Amygdala (tissue), 56 donors: Measurements from ENCODE around the gene PLXNA2.

Source experiments
- DNase-seq, 56 donors: peaks; one replicate each; lab custom pipeline; 2025; lab: John Stamatoyannopoulos, UW

Gene PLXNA2

DNA sequence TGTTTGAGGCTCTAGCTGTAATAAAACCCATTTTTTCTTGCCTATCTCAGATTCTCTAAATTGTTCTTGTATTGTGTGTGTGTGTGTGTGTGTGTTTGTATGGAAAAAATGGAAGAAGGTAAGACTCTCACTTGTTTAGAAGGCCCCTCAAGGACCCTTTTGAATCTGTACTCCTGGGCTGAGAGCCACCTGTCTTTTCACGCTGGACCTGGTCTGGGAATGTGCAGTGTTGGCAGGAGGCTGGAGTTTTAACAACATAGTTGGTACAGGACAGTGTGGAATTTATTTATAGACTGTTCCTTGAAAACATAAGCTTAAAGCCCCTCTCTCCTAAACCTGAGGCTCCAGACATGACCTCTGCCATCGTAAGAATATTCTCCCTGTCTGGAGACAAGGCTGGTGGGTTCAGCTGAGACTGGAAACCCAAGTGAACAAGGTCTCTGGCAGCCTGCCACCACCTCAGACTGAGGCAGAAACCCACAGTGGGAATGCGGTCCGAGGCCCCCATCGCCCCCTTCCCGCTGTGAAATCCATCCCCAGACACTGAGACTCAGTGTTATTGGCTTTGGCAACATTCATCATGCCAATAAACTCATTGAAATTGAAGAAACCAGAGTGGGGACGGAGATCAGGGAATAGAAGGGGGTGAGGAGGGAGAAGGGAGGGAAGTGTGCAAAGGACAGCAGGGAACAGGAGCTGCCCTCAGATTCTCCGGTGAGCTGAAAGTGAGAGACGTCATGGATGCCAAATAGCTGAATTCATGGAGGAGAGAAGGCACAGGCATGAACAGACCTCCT is 24.6 kb upstream of the PLXNA2 start:
- no peak for DNase-seq

DNA sequence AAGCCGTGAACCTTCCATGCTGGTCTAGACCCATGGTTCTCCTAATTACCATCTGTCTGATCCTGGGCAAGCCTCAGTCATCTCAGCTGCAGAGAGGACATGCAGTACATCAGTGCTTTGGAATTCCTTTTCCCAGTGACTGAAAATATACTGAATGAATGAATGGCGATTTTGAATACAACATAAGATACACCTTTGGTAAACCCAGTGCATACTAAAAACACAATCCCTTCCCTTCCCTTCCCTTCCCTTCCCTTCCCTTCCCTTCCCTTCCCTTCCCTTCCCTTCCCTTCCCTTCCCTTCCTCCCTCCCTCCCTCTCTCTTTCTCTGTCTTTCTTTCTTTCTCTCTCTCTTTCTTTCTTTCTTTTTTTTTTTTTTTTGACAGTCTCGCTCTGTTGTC is 21.3 kb upstream of the PLXNA2 start:
- no peak for DNase-seq

GRCh38 chr1:208265122-208265469 is 20.9 kb upstream of the PLXNA2 start:
- DNase-seq: no peak

DNA sequence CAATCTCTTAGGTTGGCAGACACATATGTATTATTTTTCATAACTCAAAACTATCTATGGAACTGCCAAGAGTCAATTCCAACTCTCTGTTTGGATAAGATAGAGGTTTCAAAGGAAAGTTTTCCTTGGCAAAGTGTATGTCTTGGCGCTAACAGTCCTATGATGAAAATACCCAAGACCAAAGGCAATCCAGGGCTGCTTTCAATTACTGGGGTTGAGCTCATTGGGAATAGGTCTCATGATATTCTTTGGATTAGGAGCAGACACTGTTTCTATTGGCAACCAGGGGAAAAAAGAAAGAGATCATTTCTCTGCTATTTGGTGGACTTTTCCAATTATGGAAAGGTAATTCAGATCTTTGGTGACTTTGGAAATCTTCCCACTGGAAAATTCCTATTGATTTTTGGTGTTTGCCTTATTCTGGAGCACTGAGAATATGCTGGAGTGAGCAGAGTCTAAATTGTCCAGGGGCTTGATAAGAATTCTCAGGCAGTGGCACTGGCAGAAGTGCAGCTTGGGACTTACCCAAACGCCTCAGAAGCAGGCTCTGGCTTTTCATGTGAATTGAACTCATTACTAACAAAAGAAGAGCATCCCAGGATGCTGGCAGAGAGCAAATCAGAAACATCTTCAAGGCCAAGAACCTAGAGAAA is 20.4 kb upstream of the PLXNA2 start:
- no peak for DNase-seq

DNA sequence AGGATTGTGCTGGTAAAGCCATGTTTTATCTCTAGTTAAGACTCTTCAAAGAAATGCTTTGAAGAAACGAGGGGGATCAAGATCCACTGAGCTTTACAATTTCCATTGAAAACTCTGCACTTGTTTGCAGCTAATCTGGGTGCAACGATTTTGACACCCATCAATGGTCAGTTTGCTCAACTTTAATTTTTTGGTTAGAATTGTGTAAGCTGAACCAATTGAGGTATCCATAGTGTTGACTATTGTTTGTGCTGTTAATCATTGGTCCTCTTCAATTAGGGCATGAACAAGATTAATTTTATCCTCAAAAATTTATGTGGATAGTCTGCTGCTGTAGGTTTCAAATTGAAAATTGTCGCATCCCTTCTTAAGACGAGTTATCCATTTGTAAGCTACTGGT is 17.7 kb upstream of the PLXNA2 start:
- no peak for DNase-seq

DNA sequence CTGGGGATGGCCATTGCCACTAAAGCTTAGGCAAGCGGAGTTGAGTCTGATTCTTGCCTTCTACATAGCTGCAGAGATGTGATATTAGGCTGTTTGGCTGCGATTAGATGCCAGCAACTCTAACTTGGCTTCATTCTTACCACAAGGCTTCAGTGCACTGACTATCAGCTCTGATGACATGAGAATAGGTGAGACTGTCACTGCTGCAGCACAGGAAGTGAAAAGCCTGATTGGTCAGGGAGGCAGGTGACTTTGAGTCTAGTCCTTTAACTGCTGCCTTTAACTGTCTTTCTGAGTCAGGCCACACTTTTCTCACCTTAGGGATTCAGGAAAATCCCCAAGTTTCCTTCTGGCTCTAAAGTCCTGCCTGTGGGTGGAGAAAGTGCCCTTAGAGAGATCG is 14.1 kb upstream of the PLXNA2 start:
- no peak for DNase-seq

GRCh38 chr1:208257351-208257750 is 13.2 kb upstream of the PLXNA2 start:
- DNase-seq: no peak

GRCh38 chr1:208256556-208256955 is 12.4 kb upstream of the PLXNA2 start:
- DNase-seq: no peak

DNA sequence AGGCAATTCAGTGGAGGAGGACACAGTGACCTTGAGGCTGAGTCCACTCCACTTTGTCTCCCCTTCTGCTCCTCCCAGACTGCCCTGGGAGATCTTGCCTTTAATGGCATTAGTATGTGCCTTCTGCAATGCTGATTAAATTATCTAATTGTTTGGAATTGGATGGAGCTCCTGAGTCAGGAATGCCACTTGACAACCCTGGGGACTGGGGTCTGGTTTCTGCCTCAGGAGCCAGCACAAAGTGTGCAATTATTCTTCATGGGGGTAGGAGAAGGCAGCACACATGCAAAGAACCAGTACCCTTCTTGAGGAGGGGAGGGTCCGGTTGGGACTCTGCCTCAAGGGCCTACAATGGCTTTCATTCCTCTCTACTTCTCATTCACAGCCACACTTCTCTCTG is 11.9 kb upstream of the PLXNA2 start:
- DNase-seq: no peak

DNA sequence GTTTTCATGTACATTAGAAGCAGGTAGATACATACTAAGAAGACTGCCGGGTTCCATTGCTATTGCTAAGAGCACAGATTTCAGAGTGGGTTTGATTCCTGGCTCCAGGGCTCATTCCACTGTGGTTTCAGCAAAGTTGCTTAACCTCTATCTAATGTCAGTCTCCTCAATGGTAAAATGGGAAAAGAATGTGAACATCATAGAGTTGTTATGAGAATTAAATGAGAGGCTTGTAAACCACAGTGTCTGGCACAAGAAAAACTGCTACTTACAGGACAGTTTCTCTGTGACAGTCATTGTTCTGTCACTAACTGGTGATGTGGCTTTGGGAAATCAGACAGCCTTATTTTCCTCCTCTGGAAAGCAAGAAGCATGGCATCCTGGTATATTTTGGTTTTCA is 10.7 kb upstream of the PLXNA2 start:
- no peak for DNase-seq

DNA sequence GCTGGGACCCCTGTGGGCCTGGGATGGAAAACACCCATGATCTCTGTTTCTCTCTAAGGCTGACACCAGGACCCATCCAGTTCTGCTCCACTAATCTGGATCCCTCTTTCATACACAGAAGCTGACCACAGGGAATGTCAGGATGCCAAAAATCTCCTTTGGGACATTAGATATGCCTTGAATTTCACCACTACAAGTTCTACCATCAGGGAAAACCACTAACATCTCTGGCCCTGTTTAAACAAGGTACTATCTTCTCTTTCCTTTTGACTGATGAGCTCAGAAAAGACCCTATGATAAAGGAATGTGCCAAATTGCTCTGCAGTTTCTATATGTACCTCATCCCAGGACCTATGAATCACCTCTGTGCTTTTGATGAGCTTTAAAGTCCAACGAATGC is 10.2 kb upstream of the PLXNA2 start:
- no peak for DNase-seq

DNA sequence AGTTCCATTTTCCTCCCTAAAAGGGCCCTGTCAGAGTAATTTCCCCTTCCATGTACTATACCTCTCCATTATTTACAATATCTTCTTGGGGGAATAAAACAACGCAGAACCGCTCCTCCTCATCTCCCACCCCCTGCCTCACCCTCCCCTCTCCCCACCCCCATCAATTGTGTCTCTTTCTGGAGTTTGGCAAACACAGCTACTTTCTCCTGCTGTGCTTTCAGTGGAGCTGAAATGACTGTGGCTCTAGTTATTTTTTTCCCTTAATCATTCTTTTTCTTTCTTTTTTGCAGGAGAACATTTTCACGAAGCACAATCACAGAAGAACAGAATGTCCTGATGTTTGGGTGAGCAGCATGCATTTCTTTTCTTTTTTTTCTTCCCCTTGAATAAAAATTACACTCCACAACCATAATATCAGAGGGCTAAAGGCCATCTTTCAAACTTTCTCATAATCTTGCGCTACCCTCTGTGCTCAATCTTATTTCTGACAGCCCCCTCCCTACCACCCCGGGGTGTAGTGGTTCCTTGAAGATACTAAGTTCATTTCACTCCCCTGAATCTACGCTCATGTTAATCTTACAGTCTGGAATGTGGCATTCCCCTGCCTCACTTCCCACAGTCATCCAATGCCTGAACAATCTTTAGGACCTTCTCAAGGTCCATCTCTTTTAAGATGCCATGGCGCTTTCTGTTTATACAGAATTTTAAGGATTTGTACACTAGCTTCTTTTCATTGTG is 8.8 kb upstream of the PLXNA2 start:
- no peak for DNase-seq

DNA sequence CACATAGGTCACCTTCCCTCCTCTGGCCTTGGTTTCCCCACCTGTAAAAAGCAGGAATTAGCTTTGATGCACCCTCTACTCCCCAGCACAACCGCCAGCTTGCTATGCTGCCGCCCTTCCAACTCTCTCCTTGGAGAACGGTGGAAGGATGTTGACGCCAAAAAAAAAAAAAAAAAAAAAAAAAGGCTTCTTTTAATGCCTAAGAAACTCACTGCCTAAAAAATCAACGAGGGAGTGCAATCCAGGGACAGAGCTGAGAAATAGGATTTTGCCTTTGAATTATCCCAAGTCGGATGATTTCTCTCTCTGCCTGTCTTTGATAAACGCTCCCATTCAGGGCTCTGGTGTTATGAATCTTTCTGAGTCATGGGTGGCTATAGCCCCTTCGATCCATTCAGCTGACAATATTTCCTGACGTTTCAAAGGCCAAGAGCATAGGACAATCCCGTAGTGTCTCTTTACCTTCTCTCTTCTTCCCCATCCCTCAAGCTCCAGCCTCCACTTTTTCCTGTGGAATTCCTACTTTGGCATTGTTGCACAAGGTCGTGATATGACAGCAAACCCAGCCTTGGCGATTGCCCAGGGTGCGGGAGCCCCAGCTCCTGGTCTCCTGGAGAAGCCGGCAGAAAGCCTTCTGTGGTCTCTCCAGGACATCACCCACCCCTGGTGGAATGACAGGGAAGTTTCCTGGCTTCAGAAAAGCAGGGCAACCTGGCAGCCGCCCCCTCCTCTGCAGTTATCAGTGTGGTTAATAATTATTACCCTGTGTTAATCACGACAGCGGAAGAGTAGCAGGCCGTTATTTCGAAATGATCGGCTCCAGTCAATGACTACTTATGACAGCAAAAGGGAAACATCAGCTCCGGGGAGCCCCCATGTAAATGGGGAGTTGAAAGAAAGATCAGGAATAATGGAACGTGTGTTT is 8.0 kb upstream of the PLXNA2 start:
- DNase-seq: peak in 5 of 56 donors; percentile 16 to 47 (median 25)

DNA sequence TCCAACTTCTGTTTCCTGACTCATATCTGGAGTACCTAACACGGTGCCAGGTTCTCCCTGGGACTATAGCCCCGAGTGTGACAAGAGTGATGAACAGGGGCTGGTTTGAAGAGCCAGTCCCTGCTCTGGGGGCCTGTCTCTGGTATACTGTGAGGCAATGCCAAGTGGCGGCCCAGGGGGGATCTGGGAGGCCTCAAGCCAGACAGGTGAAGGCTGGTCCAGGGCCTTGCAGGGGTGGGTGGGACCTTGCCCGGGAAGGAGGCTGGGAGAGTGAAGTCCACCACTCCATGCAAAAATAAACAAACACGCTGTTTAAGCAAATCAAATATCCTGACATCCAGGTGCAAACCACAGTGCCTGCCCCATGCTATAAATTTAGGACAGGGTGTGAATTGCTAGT is 6.8 kb upstream of the PLXNA2 start:
- DNase-seq: no peak

GRCh38 chr1:208250613-208251012 is 6.4 kb upstream of the PLXNA2 start:
- DNase-seq: no peak

DNA sequence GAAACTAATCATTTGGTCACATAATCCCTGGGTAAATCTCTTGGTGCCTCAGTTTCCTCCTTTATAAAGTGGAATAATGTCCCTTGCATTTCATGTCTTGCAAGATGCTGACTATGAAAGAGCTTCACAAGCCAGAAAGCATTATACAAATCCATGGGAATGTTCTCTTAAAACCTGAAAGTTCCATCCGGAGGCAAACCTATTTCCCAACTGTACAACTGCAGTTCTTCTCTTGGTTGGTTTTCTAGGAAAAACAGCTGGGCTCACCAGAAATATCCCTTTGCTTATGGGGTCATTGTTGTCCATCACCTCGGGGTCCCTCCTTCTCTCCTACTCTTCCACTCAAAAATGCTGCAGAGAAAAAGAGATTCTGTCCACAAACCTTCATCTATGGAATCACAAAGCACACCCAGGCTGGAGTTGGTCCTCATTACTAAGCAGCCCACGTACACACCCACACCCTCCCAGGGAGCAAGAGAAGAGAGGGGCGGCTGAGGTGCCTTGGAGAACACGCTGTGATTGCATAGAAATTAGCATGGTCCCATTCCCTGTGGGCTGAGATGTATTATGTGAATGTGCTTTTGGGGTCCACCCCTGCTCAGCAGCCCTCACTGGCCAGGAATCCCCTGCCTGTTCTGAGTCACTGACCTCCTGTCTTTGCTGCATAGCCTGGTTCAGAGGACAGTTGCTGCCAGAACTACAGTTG is 5.0 kb upstream of the PLXNA2 start:
- no peak for DNase-seq

- peak in 24 of 56 donors; percentile 20 to 79 (median 42) for DNase-seq
Observed at GRCh38 chr1:208248307-208248801, 4.2 kb upstream of the PLXNA2 start.

GRCh38 chr1:208247696-208248095 is 3.5 kb upstream of the PLXNA2 start:
- DNase-seq: peak in 1 of 56 donors; percentile 23

DNA sequence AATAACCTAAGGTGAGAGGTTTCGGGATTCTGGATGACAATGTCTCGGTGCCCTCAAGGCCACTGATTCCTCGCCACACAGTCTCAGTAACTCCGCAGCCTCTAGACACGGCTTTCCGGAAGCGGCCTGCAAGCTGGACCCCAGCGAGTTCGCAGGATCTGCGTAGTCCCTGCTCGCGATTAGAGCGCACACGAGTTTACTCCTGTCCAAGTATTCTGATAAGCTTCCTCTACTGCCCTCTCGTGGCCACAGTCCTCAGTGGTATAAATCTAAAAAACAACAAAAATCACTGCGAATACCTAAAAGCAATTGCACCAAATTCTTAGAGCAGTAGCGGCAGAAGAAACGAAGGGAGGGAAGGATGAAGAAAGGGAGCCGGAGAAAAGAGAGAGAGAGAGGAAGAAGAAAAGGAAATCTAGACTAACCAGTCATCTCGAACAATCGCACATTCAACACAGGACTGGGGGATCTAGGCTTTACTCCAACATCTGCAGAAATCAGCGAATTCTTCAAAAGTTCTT is 1.1 kb upstream of the PLXNA2 start:
- peak in 52 of 56 donors; percentile 26 to 96 (median 70) for DNase-seq
